H7 (cell line): ENCODE results near the gene MCC. TPM values are rescaled to one million over a fixed set of nuclear protein-coding genes. Genes with fewer than 3 reads are reported as not detected.
A peak's percentile ranks its signal among the peaks of the same experiment; 100 is the strongest.

ENCODE experiments used
- DNase-seq: peaks from one replicate; pipeline ENCODE4 v3.0.0; 2012
- H3K27me3 ChIP-seq: 2 replicates; pipeline ENCODE4 v1.6.0; 2011; ENCODE audit warnings: mild to moderate bottlenecking, low read length; ENCODE audit not compliant: control insufficient read depth, insufficient read depth
- H3K36me3 ChIP-seq: replicated peaks from 2 replicates; pipeline ENCODE4 v1.5.1; 2011; ENCODE audit warnings: low read length; ENCODE audit not compliant: control insufficient read depth, insufficient read depth
- H3K4me3 ChIP-seq: 2 replicates; pipeline ENCODE4 v1.5.1; 2011; ENCODE audit warnings: low read depth, mild to moderate bottlenecking, control low read depth, low read length, moderate library complexity; ENCODE audit not compliant: insufficient read depth
- total RNA-seq: library from RNA; depleted of rRNA; stranded (reverse); fragments of >200 nt; shearing (Covaris generic); gene quantifications from 2 replicates; pipeline ENCODE4 v1.2.3, GENCODE V29; 2014

MCC gene
- total RNA-seq, 1 experiment from 2014 or later: 23.0 TPM

DNA sequence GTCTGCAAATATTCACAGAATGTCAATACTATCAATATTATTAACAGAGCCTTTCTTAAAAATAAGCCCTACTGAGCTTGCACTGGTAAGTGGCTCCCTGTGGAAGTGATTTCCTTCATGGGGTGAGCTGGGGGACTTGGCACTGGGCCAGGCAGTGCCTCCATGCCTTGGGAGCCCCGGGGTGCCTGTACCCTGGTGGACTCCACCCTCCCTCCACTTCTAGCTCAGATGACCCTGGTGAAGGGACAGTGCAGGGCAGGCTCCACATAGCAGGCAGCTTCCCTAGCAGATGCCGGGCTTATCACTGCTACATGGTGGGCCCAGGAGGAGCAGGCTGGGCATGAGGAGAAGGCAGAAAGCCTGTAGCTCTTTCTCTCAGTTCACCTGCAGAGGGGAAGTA, 392.4 kb downstream of the MCC start:
- no peak for DNase-seq
- H3K36me3 ChIP-seq: no peaks in the 10 kb centered on the region
- no peak overlapping the region for H3K4me3 ChIP-seq

DNA sequence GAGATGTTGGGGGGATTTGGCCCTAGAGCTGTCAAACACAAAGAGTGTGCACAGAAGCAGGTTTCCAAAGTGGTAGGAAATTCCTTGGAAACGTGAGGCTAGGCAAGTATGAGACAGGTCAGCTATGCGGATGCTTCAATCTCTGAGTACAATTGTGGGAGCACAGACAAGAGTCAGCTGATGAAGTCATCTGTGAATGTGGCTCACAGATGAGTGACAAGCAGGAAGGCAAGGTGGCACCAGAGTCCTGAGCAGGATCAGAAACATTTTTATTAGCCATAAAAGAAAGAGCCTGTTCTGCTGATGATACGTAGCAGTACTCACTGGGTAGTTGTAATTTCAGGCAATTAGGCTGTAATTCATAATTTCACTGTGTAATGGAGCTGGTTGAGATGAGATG, 394.7 kb downstream of the MCC start:
- Histone ChIP-seq H3K36me3 (no peaks in the 10 kb centered on the region), H3K4me3 (no peak overlapping the region), H3K27me3 (no peaks in the 10 kb centered on the region)
- DNase-seq: no peak

More for the DNA sequence above, 392.4 kb downstream of the MCC start:
- no peaks in the 10 kb centered on the region for H3K27me3 ChIP-seq

DNA sequence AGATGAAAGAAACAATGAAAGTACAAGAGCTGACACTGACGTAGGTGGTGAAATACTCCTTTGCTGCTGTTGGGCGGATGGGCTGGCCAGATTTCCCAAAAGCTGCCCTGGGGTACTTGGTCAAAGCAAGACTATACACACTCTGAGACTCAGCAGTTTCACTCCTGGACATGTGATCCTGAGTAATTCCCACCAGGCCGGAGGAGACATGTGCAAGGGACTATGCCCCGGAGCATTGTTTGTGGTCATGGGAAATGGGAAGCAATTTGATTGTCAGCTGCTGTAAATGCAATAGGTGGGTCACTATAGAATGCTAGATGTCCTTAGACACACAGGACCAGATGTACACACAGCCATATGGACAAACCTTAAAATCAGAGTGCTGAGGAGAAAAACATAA, 395.6 kb downstream of the MCC start:
- no peak for DNase-seq
- H3K4me3 ChIP-seq: no peak overlapping the region
- H3K27me3 ChIP-seq: no peaks in the 10 kb centered on the region
- H3K36me3 ChIP-seq: no peaks in the 10 kb centered on the region

DNA sequence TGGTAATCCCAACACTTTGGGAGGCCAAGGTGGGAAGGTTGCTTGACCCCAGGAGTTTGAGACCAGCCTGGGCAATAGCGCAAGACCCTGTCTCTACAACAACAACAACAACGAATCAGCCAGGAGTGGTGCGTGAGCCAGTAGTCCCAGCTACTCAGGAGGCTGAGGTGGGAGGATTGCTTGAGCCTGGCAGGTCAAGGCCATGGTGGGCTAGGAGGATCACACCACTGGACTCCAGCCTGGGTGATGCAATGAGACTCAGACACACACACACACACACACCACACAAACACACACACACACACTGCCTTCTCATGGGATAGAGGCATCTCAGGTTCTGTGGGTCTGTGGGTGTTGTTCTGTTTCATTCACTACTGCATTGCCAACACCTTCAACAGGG, 396.6 kb downstream of the MCC start:
- no peak overlapping the region for H3K4me3 ChIP-seq
- H3K36me3 ChIP-seq: no peaks in the 10 kb centered on the region
- no peak for DNase-seq
- H3K27me3 ChIP-seq: no peaks in the 10 kb centered on the region

DNA sequence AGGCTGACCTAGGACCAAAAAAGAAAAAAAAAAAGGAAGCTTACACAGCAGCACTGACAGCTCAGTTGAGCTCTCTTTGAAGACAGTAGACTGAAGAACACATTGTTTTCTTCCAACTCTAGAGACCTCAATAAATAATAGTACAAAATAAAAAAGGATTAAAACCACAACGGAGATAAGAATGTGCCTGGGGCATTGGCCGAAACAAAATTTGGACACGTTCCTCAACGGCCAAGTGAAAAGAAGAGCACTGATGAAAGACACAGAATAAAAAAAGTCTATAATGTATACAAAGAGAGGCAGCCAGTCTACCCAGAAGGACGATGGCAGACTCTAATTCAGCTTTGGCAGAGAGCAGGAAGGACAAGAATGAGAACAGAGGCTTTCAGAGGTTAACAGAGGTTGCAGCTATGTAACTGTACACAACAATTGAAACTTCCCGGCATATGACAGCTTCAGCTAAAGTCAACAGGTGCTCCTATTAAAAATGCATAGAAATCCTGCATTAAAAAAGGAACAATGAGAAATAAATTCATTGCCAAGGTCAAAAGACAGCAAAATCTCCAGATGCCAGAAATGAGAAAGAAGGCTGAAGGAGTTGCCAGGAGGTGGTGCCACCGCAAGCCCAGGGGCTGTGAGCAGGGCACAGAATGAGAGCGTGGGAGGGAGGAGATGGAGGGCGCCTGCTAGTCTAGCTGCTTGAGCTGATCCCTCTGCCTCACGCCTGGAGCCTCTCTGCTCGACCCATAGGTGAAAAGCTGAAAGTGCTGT, 397.7 kb downstream of the MCC start:
- no peak for DNase-seq

DNA sequence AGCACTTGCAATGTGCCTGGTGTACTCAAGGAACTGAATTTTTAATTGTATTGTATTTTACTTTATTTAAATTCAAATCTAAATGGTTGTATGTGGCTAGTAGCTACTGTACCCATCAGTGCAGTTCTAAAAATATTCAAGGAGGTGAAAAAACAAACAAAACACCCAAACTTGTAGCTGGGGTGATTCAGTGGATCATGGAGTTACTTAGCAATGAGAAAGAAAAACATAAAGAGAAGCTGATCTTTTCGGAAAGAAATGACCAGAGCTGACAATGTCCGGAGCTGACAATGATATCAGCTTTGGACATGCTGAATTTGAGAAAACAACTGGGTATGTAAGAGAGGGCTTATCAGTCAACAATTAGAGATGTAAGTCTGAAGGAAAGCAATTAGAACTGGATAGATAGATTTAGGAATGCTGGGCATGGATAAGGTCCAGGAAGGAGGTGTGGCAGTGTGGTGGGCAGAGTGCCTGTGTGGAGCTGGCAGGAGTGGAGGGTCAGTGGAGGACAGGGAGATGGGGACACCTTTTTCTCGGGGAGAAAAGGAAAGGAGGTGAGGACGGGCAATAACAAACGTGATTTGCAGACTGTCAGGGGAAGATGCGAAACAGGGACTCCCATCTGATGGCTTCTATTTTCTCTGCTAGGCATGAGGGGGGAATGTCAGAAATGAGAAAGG, 398.5 kb downstream of the MCC start:
- no peaks in the 10 kb centered on the region for H3K36me3 ChIP-seq
- H3K27me3 ChIP-seq: no peaks in the 10 kb centered on the region
- no peak overlapping the region for H3K4me3 ChIP-seq
- no peak for DNase-seq

More for the DNA sequence above, 397.7 kb downstream of the MCC start:
- no peak overlapping the region for H3K4me3 ChIP-seq
- H3K27me3 ChIP-seq: no peaks in the 10 kb centered on the region
- H3K36me3 ChIP-seq: no peaks in the 10 kb centered on the region

DNA sequence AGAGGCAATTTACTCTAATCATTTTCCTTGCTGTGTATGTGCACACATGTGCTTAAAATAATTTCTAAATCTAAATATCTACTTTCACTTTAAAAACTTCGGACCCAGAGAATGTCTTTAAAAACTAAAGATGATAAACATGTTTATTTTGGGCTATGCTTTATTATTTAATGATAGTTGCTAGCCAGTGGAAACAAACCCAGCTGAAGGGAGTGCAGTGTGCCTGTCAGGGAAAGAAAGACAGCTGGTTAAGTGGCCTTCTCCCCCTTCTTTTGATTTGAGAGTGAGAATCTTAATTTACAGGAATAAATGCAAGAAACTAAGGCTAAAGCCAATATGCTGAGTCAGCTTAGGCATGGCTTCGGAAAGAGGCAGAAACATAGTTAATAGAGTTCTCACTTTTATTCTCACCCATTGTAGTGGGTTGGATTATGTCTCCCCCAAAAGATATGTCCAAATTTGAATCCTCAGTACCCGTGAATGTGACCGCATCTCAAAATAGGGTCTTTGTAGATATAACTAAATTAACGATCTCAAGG, 400.2 kb downstream of the MCC start:
- no peaks in the 10 kb centered on the region for H3K27me3 ChIP-seq
- no peak for DNase-seq
- H3K4me3 ChIP-seq: no peak overlapping the region
- no peaks in the 10 kb centered on the region for H3K36me3 ChIP-seq

DNA sequence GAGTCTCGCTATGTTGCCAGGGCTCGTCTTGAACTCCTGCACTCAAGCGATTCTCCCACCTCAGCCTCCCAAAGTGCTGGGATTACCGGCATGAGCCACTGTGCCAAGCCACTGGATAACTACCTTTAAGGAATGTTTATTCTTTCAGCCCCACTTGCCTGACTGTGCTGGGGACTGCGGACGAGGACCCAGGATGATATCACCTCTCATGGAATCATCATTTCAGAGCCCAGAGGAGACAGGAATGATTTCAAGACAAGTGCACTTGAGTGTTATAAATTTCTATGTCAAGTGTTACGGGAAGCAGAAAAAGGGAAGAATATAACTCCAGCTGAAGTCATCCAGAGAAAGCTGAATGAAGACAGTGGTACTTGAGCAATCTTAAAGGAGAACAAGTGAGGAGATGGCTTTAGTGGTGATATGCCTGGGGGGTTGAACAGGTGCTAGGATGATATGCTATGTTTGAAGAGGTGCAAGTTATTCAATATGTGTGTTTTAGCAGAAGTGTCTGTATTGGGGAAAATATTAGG, 402.3 kb downstream of the MCC start:
- no peaks in the 10 kb centered on the region for H3K36me3 ChIP-seq
- no peak overlapping the region for H3K4me3 ChIP-seq
- H3K27me3 ChIP-seq: no peaks in the 10 kb centered on the region; the same call in 1 of the 2 replicates
- DNase-seq: no peak

DNA sequence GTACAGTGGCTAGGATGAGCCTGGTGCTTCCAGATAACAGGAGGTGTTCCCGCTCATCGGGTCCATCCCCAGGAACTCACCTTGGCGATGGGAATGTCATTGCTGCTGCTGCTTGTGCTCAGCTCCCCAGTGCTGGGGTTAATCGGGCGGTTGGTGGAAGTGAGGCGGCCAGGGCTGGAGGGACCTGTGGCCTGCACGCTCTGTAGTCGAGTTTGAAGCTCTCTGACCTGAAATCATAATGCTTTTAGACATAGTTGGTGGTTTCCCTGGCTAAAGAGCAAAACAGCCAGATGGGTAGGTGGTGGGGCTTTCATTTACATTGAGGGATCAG, 403.2 kb downstream of the MCC start:
- no peak overlapping the region for H3K4me3 ChIP-seq
- H3K36me3 ChIP-seq: no peaks in the 10 kb centered on the region
- no peak for DNase-seq
- no peaks in the 10 kb centered on the region; the same call in 1 of the 2 replicates for H3K27me3 ChIP-seq

DNA sequence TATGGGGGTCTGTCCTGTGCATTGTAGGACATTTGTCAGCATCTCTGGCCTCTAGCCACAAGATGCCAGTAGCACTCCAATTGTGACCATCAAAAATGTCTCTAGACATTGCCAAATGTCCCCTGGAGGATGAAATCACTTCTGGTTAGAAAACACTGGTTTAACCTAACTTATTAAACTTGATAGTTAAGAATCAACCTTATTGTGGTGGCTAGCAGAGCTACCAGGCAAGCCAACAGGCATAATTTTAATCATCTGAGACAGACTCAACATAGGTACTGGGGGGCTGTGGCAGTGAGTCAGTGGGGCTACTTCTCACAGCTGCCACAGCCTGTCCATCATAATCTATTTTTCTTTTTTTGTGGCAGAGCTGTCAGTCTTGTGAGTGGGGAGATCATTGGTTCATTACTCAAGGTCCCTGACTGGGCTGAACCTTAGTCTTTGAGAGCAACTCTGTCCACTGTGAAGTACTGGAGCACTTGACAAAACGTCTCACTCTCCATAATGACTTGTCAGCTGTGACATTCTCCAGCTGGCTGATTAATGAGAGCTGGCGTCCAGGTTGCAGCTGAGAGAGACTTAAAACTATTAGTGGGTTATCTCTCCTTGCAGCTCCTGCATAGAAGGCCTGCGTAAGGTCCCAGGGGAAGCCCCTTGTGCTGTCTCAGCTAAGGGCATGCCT, 403.7 kb downstream of the MCC start:
- no peak overlapping the region for H3K4me3 ChIP-seq
- no peaks in the 10 kb centered on the region for H3K36me3 ChIP-seq
- DNase-seq: no peak
- H3K27me3 ChIP-seq: no peaks in the 10 kb centered on the region; the same call in 1 of the 2 replicates

DNA sequence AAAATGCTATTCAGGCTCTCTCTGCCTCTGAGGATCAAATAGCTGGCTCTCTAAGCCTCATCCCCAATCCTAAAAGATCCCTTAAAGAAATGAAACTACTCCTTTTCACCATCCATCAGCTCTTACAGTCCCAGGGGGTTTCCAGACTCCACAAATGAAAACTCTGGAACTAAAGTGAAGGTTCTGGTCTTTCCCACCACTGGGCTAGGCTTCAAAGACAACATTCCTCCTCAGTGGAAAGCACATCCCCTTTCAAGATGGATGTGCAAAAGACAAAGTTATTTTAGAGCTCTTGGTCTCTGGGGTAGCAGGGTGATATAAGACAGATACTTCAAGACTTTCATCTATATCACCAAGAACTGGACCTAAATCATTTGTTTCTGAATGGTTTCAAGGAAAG, 404.8 kb downstream of the MCC start:
- Histone ChIP-seq H3K4me3 (no peak overlapping the region), H3K27me3 (no peaks in the 10 kb centered on the region; the same call in 1 of the 2 replicates), H3K36me3 (no peaks in the 10 kb centered on the region)
- DNase-seq: no peak

DNA sequence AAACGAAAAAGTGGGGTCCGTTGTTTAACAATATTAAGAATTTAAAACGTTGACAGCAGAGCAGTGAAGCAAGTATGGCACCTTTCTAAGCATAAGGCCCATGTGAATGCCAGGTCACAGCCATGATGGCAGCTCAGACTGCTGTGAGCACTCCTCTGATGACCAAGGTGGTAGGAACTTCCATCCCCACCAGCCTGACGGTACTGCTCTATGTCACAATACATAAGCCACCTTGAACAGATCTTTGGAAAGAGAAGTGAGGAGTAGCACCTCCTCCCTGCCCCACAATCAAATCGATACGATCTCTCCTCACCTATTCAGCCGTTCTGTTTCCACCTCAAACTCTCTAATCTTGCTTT, 405.7 kb downstream of the MCC start:
- DNase-seq: no peak
- H3K27me3 ChIP-seq: no peaks in the 10 kb centered on the region; the same call in 1 of the 2 replicates
- H3K4me3 ChIP-seq: no peak overlapping the region
- no peaks in the 10 kb centered on the region for H3K36me3 ChIP-seq

DNA sequence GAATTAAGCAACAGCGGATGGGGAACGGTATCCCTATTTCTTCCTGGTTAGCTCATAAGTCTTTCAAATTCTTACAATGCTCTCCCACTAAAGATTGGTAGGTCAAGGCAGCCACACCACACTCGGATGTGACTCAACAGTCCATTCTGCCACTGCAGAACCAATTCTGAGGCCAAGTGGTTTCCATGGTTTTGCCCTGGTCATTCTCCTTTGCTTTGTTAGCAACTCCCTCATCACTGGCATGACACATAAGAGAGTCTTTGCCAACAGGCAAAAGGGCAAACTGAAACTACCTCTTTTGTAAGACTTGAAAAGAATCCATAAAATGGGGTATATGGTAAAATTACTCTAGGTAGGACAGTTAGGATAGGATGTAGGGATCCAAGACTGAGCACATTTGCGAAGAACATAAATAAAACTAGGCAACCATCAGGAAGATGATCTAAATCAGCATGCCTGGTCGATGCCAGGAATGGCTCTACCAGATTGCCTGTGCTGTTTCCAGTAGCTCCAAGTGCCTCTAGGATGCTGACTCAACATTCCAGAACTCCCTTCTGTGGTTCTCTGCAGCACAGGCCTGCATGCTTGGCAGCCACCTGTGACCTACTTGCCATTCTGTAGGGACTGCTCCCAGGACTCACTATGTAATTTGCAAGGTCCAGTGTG, 406.2 kb downstream of the MCC start:
- no peak for DNase-seq
- H3K36me3 ChIP-seq: no peaks in the 10 kb centered on the region
- H3K27me3 ChIP-seq: no peaks in the 10 kb centered on the region; the same call in 1 of the 2 replicates
- no peak overlapping the region for H3K4me3 ChIP-seq

DNA sequence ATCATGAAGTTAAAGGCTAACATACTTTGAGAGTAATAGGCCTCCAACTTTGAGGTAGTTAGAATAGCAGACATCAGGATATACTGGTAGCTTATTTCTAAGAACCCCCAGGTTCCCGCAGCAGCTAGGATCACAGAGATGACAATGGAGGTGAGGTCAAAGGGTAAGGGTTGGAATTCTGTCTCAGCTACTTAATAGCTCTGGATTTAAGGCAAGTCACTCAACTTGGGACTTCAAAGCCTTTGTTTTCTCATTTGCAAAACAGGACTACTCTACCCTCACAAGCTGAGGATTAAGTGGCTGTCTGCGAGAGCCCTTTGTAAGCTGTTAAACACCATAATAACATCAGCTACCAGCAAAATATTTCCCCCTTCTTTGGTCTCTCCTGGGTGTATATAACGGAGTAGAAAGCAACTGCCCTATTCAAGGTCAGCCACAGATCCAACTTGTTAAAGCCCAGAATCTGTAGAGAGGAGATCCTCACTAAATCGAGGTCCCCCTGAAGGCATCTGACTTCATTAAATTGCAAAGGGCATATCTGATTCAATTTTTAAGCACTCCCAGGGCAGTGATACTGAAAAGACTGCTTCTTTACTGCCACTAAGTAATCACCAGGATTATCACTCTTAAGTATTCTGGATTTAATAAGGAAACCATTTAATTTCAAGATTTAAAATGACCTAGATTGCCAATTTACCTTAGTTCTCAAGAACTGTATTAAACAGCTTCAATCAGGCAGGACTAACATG, 407.0 kb downstream of the MCC start:
- DNase-seq: peak; percentile 57
- no peak overlapping the region for H3K4me3 ChIP-seq
- H3K36me3 ChIP-seq: no peaks in the 10 kb centered on the region
- no peaks in the 10 kb centered on the region; the same call in 1 of the 2 replicates for H3K27me3 ChIP-seq
